H9 (cell line): ENCODE measurements around the gene ZNF566. TPM values are rescaled to one million over a fixed set of nuclear protein-coding genes. Genes with fewer than 3 reads are reported as not detected.

Source experiments
- DNase-seq: peaks from one replicate; pipeline ENCODE4 v3.0.0-alpha.2; 2017
- H2AFZ ChIP-seq: one replicate; pipeline ENCODE4 v1.6.1; 2013; ENCODE audit warnings: mild to moderate bottlenecking, low read length, control low read depth, moderate library complexity
- H2AK5ac ChIP-seq: 2 replicates; pipeline ENCODE4 v1.6.1; 2013; ENCODE audit warnings: low read length, control low read depth, mixed read lengths; ENCODE audit not compliant: insufficient read length
- H2BK120ac ChIP-seq: one replicate; pipeline ENCODE4 v1.6.1; 2013; ENCODE audit warnings: low read depth, mild to moderate bottlenecking, low read length, control low read depth, inconsistent platforms; ENCODE audit not compliant: poor library complexity, severe bottlenecking
- H2BK12ac ChIP-seq: 2 replicates; pipeline ENCODE4 v1.6.1; 2013; ENCODE audit warnings: low read length, control low read depth, mixed read lengths, low read depth; ENCODE audit not compliant: insufficient read length
- H2BK15ac ChIP-seq: 2 replicates; pipeline ENCODE4 v1.6.1; 2013; ENCODE audit warnings: low read depth, low read length, control low read depth
- H2BK20ac ChIP-seq: one replicate; pipeline ENCODE4 v1.6.1; 2013; ENCODE audit warnings: low read depth, mild to moderate bottlenecking, low read length, control low read depth, inconsistent platforms; ENCODE audit not compliant: poor library complexity, severe bottlenecking
- H2BK5ac ChIP-seq: 2 replicates; pipeline ENCODE4 v1.6.1; 2013; ENCODE audit warnings: low read length, control low read depth, mixed read lengths; ENCODE audit not compliant: insufficient read length
- H3K14ac ChIP-seq: 2 replicates; pipeline ENCODE4 v1.6.1; 2013; ENCODE audit warnings: low read length, control low read depth; ENCODE audit not compliant: insufficient read depth
- H3K18ac ChIP-seq: 2 replicates; pipeline ENCODE4 v1.6.1; 2013; ENCODE audit warnings: low read depth, mild to moderate bottlenecking, mixed read lengths, low read length, control low read depth; ENCODE audit not compliant: insufficient read length
- H3K23ac ChIP-seq: 2 replicates; pipeline ENCODE4 v1.6.1; 2013; ENCODE audit warnings: low read length, control low read depth, mixed read lengths, low read depth; ENCODE audit not compliant: insufficient read length
- H3K23me2 ChIP-seq: 2 replicates; pipeline ENCODE4 v1.6.1; 2013; ENCODE audit warnings: low read depth, mild to moderate bottlenecking, mixed read lengths, low read length, control low read depth; ENCODE audit not compliant: insufficient read length, poor library complexity, severe bottlenecking
- H3K27ac ChIP-seq: 2 replicates; pipeline ENCODE4 v1.5.1; 2013; ENCODE audit warnings: low read length, control low read depth, mixed read lengths, low read depth; ENCODE audit not compliant: insufficient read length
- H3K27me3 ChIP-seq: 2 replicates; pipeline ENCODE4 v1.6.1; 2013; ENCODE audit warnings: low read length, control low read depth, inconsistent platforms; ENCODE audit not compliant: insufficient read depth
- H3K4ac ChIP-seq: 2 replicates; pipeline ENCODE4 v1.6.1; 2013; ENCODE audit warnings: low read depth, mild to moderate bottlenecking, control low read depth, inconsistent platforms, low read length, moderate library complexity
- H3K4me1 ChIP-seq: 2 replicates; pipeline ENCODE4 v1.6.1; 2013; ENCODE audit warnings: low read length, control low read depth, inconsistent platforms; ENCODE audit not compliant: insufficient read depth
- H3K4me2 ChIP-seq: 2 replicates; pipeline ENCODE4 v1.6.1; 2013; ENCODE audit warnings: low read length, control low read depth, mixed read lengths; ENCODE audit not compliant: insufficient read length, insufficient read depth
- H3K56ac ChIP-seq: 2 replicates; pipeline ENCODE4 v1.6.1; 2013; ENCODE audit warnings: low read depth, mild to moderate bottlenecking, mixed read lengths, low read length, control low read depth; ENCODE audit not compliant: insufficient read length
- H3K79me1 ChIP-seq: 2 replicates; pipeline ENCODE4 v1.6.1; 2013; ENCODE audit warnings: low read depth, mild to moderate bottlenecking, moderate library complexity, low read length, control low read depth, inconsistent platforms; ENCODE audit not compliant: insufficient read depth, poor library complexity, severe bottlenecking
- H3K79me2 ChIP-seq: 2 replicates; pipeline ENCODE4 v1.6.1; 2013; ENCODE audit warnings: low read length, control low read depth, inconsistent platforms; ENCODE audit not compliant: insufficient read depth
- H3K9ac ChIP-seq: 2 replicates; pipeline ENCODE4 v1.6.1; 2013; ENCODE audit warnings: low read length, control low read depth, mixed read lengths; ENCODE audit not compliant: insufficient read length; ENCODE audit errors: extremely low read depth
- H3K9me3 ChIP-seq: one replicate; pipeline ENCODE4 v1.6.1; 2013; ENCODE audit warnings: low read depth, low read length, inconsistent platforms; ENCODE audit not compliant: control insufficient read depth
- H3T11ph ChIP-seq: one replicate; pipeline ENCODE4 v1.6.1; 2013; ENCODE audit warnings: mild to moderate bottlenecking, low read length, control low read depth, inconsistent platforms
- H4K20me1 ChIP-seq: one replicate; pipeline ENCODE4 v1.6.1; 2013; ENCODE audit not compliant: control insufficient read depth, insufficient read length, insufficient read depth
- H4K5ac ChIP-seq: 2 replicates; pipeline ENCODE4 v1.6.1; 2013; ENCODE audit warnings: low read depth, mild to moderate bottlenecking, mixed read lengths, low read length, control low read depth; ENCODE audit not compliant: insufficient read length
- H4K8ac ChIP-seq: replicated peaks from 2 replicates; pipeline ENCODE4 v1.6.1; 2013; ENCODE audit warnings: low read length, control low read depth, mixed read lengths, low read depth; ENCODE audit not compliant: insufficient read length
- H4K91ac ChIP-seq: 2 replicates; pipeline ENCODE4 v1.6.1; 2013; ENCODE audit warnings: low read depth, mild to moderate bottlenecking, moderate library complexity, mixed read lengths, low read length, control low read depth; ENCODE audit not compliant: insufficient read length
- H3K27ac Mint-ChIP-seq, 3 experiments: 2 replicates in 2 of 3; 3 replicates in 1 of 3; pipeline ENCODE4 v1.8.0; 2020 to 2021; ENCODE audit warnings: mixed read lengths in 3 of 3, mild to moderate bottlenecking in 1 of 3, moderate library complexity in 1 of 3
- H3K27me3 Mint-ChIP-seq: 2 replicates; pipeline ENCODE4 v1.8.0; 2021; ENCODE audit warnings: low read depth, mild to moderate bottlenecking, moderate library complexity, mixed read lengths
- H3K36me3 Mint-ChIP-seq, 3 experiments: 2 replicates in 2 of 3; 3 replicates in 1 of 3; pipeline ENCODE4 v1.8.0; 2020 to 2021; ENCODE audit warnings: low read depth in 3 of 3, mixed read lengths in 3 of 3; ENCODE audit not compliant: insufficient read depth in 1 of 3
- H3K4me1 Mint-ChIP-seq, 2 experiments: 2 replicates each; pipeline ENCODE4 v1.8.0; 2020; ENCODE audit warnings: mixed read lengths in 2 of 2
- H3K4me3 Mint-ChIP-seq, 2 experiments: 2 replicates in 1 of 2; 3 replicates in 1 of 2; pipeline ENCODE4 v1.8.0; 2020 to 2021; ENCODE audit warnings: mild to moderate bottlenecking in 2 of 2, mixed read lengths in 2 of 2, moderate library complexity in 1 of 2
- H3K9me3 Mint-ChIP-seq, 2 experiments: 2 replicates in 1 of 2; 3 replicates in 1 of 2; pipeline ENCODE4 v1.8.0; 2020; ENCODE audit warnings: mild to moderate bottlenecking in 2 of 2, mixed read lengths in 2 of 2, moderate library complexity in 1 of 2
- CTCF ChIP-seq: fragments of 200-600 bp; sonication (generic); conservative IDR thresholded peaks from 3 replicates; pipeline ENCODE4 v1.8.0; 2021; ENCODE audit warnings: antibody characterized with exemption, mild to moderate bottlenecking
- WGBS: extraction: QIAGEN DNeasy Blood & Tissue Kit; methylation state at CpG from one replicate; pipeline ENCODE4 v1.1.7; 2013; ENCODE audit warnings: missing lambda C conversion rate, low lambda C conversion rate, mixed read lengths; ENCODE audit not compliant: insufficient read length; ENCODE audit errors: extremely low coverage; 5-methylcytosine and 5-hydroxymethylcytosine counted together
- total RNA-seq: library from RNA; stranded (reverse); gene quantifications from 2 replicates; pipeline ENCODE4 v1.2.1, GENCODE V29; 2021

Gene ZNF566
- total RNA-seq, 1 experiment from 2014 or later: 18.0 TPM

- no peak overlapping the region for H2BK5ac ChIP-seq
- H2BK15ac ChIP-seq: no peak overlapping the region
- Mint-ChIP-seq H3K4me3 (no peak overlapping the region), H3K9me3 (peaks cover 4 to 13% of the 10 kb centered on the region in 2 experiments; a peak in 3 of 5 replicates), H3K4me1 (no peaks in the 10 kb centered on the region), H3K36me3 (peaks cover 76 to 81% (median 77%) of the 10 kb centered on the region in 3 experiments), H3K27me3 (no peaks in the 10 kb centered on the region), H3K27ac (no peak overlapping the region)
- no peak overlapping the region for H4K5ac ChIP-seq
- no peak overlapping the region for H3K4me2 ChIP-seq
- no peak overlapping the region for H4K91ac ChIP-seq
- no peaks in the 10 kb centered on the region for H3K23me2 ChIP-seq
- TF ChIP-seq CTCF: no peak
- no peaks in the 10 kb centered on the region for H3K9me3 ChIP-seq
- H2BK120ac ChIP-seq: no peak overlapping the region
- H2BK12ac ChIP-seq: no peak overlapping the region
- no peaks in the 10 kb centered on the region for H3K79me1 ChIP-seq
- no peak overlapping the region for H3K4ac ChIP-seq
- H4K8ac ChIP-seq: no peak overlapping the region
- H3K9ac ChIP-seq: no peak overlapping the region
- H3K23ac ChIP-seq: no peak overlapping the region
- DNase-seq: no peak
- H3K56ac ChIP-seq: no peak overlapping the region
- H3T11ph ChIP-seq: no peak overlapping the region
- H2AK5ac ChIP-seq: no peak overlapping the region
- no peak overlapping the region for H2AFZ ChIP-seq
- H3K4me1 ChIP-seq: no peaks in the 10 kb centered on the region
- H4K20me1 ChIP-seq: no peaks in the 10 kb centered on the region
- no peak overlapping the region for H3K27ac ChIP-seq
- H2BK20ac ChIP-seq: no peak overlapping the region
- H3K27me3 ChIP-seq: no peaks in the 10 kb centered on the region
- no peaks in the 10 kb centered on the region for H3K79me2 ChIP-seq
- no CpG with 5 or more reads among the region's 3 CpGs for WGBS
- H3K14ac ChIP-seq: no peak overlapping the region
- no peak overlapping the region for H3K18ac ChIP-seq
Observed at GRCh38 chr19:36404498-36404897, 84.9 kb downstream of the ZNF566 start.
